DMS 273 (cell line): ENCODE measurements around the gene CNPY3.
"Not testable (repeated sequence)": the region's sequence is repeated elsewhere in the genome, so short reads cannot be mapped to it uniquely, and the experiment has no call there.

Experiments used
- DNase-seq: peaks from one replicate; lab custom pipeline; 2025; ENCODE audit not compliant: unreplicated experiment; lab: John Stamatoyannopoulos, UW

Gene CNPY3

DNA sequence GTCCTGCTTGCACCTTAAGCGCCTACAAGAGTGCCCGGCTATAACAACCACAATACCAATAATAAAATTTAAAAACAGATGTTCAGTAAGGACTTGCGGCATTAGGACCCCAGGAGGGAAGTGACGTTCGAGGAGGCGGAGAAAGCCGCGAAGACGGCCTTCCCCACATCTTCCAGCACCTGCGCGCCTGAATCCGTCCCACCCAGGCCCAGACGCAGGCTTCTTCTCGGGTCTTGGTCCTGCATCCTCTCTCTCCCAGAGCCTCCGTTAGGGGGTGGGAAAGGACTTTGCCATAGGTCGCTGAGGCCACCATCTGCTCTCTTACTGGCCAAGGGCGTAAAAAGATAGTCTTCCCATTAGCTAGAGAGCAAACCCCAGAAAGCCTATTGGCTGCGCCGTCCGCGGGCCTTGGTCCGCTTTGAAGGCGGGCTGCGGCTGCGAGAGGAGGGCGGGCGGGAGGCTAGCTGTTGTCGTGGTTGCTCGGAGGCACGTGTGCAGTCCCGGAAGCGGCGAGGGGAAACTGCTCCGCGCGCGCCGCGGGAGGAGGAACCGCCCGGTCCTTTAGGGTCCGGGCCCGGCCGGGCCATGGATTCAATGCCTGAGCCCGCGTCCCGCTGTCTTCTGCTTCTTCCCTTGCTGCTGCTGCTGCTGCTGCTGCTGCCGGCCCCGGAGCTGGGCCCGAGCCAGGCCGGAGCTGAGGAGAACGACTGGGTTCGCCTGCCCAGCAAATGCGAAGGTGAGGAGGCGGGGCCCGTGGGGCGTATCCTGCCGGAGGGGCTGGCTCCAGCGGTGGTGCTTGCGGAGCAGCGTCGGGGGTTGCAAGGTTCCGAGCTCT, at the start of gene CNPY3:
Gene CNPY3 (plus strand): TSS at position 495 of the 835 bp plus-strand sequence. CDS start 91 bp downstream, at position 586.
- DNase-seq, result peak; percentile 99

DNA sequence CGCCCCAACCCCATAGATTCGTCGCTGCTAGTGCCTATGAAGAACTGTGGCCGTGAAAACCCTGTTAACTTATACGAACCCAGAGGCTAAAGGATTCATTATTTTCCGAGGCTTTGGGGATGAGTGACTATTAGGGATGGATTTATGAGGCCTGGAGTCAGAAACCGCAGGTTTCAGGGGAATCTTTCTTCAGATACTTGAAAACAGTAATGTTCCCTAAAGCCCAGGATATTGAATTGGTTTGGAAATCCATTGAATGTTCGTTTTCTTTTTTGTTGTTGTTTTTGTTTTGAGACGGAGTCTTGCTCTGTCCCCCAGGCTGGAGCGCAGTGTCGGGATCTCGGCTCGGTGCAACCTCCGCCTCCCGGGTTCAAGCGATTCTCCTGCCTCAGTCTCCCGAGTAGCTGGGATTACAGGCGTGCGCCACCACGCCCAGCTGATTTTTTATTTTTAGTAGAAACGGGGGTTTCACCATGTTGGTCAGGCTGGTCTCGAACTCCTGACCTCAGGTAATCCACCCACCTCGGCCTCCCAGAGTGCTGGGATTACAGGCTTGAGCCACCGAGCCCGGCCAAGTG, 49.0 kb upstream of the CNPY3 start:
- DNase-seq, result not testable (repeated sequence)

DNA sequence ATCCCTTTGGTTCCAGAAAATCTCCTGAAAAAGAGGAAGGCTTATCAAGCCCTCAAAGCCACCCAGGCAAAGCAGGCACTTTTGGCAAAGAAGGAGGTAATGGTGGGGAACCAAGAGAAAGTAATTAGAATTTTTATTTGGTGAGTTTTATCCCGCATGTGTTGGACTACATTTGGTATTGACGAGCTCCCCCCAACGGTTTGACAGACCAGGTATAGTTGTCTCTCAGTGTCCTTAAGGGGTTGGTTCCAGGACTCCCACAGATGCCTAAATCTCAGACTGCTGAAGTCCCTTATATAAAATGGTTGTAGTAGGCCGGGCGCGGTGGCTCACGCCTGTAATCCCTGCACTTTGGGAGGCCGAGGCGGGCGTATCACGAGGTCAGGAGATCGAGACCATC, 48.4 kb upstream of the CNPY3 start:
- peak; percentile 24 for DNase-seq

DNA sequence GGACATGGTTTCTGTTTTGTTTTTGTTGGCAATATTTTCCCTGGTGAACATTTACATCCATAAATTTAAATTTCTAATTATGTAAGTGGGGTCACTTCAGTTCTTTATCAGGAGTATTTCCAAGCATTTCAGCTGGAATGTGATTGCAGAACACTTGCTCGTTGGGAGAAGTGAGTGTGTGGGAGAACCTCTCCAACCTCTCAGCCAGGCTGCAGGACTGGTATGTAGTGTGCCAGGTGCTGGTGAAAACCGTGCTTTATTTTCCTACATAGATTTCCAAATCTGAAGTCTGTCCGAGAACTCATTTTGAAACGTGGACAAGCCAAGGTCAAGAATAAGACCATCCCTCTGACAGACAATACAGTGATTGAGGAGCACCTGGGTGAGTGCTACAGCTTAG, 43.6 kb upstream of the CNPY3 start:
- no peak for DNase-seq

DNA sequence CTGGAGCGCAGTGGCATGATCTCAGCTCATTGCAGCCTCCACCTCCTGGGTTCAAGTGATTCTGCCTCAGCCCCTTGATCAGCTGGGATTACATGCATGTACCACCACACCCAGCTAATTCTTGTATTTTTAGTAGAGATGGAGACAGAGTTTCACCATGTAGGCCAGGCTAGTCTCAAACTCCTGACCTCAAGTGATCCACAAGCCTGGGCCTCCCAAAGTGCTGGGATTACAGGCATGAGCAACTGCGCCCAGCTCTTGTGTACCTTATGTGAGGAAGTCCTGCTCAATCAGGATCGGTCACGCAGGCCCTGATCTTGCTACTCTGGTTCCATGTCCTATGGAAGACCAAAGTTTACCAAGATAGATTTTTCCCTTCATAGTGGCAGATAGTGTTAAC, 41.1 kb upstream of the CNPY3 start:
- not testable (repeated sequence) for DNase-seq

DNA sequence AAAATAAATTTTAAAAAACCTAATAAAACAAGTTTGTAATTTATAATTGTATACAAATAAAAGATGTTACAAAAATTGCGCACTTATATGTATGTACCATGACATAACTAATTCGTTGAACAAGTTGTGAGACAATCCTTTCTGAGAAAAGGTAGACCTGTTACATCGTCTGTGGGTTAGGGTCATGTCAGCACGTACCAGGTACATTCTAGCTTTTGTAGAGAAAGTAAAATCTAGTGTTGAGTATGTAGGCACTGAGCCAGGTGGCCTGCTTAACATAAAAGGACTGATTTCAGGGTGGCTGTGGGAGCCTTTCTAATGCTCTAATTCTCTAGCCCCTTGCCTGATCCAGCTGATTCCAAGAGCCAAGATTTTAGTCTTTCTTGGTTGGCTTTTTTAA, 39.5 kb upstream of the CNPY3 start:
- peak; percentile 71 for DNase-seq

DNA sequence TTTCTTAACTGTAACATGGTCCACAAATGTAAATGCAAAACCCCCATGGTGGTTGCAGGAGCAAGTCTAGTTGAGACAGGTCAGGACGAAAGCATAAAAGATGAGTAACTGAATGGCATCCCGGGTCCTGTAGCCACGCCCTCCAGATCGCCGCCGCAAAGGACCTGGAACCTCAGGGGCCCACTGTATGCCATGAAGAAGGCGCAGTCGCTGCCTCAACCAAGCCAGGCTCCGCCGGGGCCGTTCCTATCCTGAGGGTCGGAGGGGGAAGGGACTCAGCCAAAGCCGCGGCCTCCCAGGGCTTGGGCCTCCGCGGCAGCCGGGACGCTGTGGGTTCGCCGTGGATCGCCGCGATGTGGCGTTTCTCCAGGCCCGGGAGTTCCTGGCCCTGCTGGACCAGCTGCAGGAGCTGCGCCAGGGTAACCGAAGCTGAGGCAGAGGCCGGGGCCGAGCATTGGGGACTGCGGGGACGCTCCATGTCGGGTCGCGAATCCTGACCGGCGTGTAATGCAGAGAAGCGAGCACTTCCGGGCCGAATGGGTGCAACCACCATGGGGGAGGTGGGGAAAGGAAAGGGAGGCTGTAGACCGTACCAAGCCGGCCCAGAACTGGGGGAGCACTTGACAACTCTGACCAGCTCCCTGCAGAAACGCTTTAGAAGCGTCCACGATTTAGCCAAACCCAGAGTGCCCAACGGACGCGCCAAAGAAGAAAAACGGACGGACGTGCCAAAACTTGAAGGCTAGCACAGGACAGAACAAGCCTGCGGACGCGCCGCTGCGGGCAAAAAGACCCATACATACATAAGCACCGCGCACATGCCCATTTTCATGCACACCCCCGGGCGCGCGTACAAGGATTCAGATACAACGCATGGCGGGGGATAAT, 38.7 kb upstream of the CNPY3 start:
- peak; percentile 95 for DNase-seq

DNA sequence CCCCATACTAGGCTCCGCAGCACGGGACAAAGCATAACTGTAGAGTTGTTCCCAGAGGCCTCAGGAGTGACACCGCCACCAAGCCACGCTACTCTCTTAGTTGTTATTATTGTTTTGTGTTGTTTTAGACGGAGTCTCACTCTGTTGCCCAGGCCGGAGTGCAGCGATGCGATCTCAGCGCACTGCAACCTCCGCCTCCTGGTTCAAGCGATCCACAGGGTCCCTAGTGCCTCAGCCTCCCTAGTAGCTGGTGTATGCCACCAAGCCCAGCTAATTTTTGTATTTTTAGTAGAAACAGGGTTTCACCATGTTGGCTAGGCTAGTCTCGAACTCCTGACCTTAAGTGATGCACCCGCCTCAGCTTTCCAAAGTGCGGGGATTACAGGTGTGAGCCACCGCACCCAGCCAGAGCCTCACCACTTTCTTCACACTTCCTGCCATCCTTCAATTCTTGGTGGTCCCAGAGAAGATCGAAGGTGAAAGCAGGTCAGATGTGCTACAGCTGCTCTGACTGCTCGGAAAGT, 38.0 kb upstream of the CNPY3 start:
- DNase-seq, result no peak

DNA sequence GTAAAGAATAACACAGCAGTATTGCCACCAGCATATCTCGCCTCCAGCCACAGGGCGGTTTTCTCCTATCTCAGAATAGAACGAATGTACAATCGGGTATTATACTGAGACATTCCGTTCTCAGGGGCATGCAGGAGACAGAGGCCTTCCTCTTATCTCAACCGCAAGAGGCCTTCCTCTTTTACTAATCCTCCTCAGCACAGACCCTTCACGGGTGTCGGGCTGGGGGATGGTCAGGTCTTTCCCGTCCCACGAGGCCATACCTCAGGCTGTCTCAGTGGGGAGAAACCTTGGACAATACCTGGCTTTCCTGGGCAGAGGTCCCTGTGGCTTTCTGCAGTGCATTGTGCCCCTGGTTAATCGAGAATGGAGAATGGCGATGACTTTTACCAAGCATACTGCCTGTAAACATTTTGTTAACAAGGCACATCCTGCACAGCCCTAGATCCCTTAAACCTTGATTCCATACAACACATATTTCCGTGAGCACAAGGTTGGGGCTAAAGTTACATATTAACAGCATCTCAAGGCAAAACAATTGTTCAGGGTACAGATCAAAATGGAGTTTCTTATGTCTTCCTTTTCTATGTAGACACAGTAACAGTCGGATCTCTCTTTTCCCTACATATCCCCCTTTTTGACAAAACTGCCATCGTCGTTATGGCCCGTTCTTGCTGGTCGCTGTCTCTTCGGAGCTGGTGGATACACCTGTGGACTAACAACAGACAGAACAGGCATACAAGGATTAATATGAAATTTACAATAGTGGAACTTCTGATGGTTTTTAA, 35.0 kb upstream of the CNPY3 start:
- not testable (repeated sequence) for DNase-seq

DNA sequence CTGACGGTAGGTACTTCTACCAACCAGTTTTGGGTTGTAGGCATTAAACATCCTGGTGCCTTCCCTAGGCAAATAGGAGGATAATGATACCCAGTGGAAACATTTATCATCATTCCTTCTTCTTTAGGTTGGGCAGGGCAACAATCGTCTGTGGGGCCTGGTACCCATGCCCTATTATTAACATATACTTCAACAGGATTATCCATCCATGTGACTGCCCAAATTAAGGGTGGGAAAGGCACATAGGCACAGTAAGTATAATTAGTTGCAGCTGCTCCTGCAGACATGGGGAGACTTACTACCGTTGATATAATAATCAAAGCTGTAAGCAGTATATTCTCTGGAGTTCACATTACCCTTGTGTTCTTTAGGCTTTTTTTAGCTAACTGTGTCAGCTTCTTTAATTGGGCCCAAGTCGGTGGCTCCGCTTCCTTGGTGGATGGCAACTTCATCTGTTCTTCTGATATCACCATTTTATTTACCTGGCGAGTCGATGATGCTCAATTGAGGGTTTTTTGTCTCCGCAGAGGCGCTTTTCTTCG, 33.0 kb upstream of the CNPY3 start:
- DNase-seq, result no peak

DNA sequence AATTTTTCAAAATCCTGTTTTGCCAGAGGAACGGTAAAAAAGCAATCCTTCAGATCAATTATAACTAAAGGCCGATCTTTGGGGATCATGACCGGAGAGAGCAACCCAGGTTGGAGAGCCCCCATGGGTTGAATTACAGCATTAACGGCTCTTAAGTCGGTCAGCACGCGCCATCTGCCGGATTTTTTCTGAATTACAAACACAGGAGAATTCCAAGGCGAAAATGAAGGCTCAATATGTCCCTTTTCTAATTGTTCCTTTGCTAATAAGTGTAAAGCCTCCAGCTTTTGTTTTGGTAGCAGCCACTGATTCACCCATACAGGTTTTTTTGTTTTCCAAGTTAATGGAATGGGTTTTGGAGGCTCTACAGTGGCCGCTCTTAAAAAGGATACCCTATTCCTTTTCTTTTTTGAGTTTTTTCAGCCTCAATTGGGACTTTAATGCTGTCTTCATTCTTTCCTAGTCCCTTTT, 30.4 kb upstream of the CNPY3 start:
- DNase-seq, result peak; percentile 92

DNA sequence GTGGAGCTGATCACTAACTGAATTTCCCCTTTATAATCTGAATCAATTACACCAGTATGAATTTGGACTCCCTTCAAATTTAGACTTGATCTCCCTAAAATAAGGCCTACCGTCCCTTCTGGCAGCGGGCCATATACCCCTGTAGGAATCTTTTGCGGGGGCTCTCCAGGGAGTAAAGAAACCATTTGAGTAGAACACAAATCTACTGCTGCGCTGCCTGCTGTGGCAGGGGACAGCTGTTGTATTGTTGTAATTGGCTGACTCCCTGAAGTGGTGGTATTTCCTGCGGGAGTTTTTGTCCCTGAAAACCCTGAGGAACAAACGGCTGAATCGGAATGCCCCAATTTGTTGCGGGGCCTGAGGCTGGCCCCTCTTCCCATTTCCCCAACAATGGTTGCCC, 29.4 kb upstream of the CNPY3 start:
- no peak for DNase-seq

DNA sequence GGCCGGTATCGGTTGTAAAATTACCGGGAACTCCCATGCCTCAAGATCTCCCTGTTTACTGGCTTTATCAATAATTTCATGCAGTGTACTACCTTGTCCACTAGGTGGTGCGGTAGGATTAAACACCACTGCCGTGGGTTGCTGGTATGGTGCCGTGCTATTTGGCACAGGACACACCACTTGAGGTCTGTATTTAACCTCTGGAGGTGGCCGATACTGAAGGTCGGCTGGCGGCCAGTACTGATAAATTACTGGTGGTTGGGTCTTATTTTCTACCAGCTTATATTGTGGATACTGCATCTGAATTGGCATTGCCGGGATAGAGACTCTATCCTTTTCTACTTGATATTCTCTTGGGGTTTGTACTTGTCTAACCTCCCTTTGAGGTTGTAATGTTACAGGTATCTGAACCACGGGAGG, 27.7 kb upstream of the CNPY3 start:
- peak; percentile 93 for DNase-seq

DNA sequence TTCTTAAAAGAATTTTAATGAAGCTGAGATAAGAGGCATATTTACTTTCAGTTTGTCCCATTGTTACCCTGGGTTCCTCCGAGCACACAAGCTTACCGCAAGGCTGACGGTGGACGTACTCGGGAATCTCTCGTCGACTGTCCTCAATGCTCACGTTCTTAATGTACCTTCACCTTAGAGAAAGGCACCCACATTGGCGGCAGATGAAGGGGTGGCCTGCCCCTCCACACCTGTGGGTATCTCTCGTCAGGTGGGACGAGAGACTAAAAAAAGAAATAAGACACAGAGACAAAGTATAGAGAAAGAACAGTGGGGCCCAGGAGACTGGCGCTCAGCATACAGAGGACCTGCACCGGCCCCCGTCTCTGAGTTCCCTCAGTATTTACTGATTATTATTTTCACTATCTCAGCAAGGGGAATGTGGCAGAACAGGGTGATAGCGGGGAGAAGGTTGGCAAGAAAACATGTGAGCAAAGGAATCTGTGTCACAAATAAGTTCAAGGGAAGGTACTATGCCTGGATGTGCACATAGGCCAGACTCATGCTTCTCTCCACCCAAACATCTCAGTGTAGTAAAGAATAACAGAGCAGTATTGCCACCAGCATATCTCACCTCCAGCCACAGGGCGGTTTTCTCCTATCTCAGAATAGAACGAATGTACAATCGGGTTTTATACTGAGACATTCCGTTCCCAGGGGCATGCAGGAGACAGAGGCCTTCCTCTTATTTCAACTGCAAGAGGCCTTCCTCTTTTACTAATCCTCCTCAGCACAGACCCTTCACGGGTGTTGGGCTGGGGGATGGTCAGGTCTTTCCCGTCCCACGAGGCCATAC, 26.6 kb upstream of the CNPY3 start:
- not testable (repeated sequence) for DNase-seq

DNA sequence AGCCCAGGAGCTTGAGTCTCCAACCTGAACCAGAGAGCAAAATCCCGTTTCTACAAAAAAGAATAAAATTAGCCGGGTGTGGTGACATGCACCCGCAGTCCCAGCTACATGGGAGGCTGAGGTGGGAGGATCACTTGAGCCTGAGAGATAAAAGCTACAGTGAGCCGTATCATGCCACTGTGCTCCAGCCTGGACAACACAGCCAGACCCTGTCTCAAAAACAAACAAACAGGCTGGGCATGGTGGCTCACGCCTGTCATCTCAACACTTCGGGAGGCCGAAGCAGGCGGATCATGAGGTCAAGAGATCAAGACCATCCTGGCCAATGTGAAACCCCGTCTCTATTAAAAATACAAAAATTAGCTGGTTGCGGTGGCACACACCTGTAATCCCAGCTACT, 24.8 kb upstream of the CNPY3 start:
- DNase-seq, result no peak

DNA sequence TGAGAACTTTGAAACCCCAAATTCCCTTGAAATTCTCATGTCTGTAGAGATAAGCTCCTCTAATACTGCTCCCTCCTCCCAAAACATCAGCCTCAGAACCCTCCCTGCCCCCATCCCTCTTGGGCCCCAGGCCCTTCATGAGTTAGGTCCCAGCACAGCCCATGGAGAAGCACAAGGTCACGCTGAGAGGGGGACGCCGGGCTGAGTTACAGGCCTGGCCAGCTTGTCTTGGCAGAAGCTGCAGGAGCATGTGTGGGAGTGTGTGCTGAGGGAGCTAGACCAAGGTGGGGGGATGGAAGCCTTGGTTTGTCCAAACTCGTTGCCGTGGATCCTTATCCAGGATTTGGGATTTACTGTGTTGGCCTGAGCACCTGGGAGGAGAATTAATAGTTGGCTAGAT, 21.9 kb upstream of the CNPY3 start:
- DNase-seq, result no peak

DNA sequence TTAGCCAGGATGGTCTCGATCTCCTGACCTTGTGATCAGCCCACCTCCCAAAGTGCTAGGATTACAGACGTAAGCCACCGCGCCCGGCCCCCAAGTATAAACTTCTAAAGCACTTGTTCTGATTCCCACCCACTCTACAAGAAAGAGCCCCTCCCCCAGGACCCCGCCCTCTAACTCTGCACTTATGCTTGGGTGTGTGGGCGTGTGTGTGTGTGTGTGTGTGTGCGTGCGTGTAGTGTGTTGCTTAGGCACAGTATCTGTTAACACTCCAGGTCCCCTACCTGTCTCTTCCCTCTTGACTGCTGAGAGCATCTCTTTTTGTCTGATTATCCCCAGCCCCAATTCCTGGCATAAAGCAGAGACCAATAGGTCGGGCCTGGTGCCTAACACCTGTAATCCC, 19.4 kb upstream of the CNPY3 start:
- no peak for DNase-seq

DNA sequence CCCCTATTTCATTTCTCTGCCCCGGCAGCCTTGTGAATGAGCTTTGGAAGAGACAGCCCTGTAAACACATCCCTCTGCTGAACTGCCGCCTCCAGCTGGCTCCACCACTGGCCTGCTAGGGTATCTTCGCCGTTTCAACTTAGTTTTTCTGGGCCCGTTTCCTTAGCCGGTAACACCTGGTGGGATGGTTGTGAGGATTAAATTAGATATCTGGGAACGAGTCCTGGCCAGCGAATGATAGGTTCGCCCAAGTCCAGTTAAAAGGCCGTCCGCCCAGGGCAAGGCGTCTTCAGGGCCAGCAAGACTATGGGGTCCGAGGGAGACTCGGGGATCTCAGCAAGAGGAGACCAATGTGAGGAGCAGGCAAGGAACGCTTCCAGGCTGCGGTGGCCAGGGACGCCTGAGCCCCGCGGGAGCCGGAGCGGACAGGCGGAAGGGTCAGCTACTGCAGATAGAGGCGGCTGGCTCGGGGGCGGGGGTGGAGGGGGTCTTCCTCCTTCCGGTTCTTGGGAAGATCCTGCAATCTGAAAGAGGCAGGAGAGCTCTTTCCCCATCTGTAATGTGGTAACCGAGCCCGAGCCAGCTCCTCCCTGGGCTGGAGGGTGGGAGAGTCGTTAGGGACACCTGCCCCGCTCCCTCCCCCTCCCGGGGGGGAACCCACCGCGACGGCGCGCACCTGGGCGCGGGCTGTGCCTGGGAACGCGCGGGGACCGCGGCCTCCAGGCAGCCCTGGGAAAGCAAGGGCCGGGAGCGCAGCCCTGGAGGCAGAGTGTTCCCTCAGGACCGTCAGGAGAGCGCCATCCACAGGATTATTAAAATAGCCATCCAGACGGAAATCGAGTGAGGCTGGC, 17.9 kb upstream of the CNPY3 start:
- no peak for DNase-seq
